Amniotic epithelial cell (primary cell): ENCODE results near the gene RIN2.

ENCODE experiments used
- DNase-seq: peaks from one replicate; pipeline ENCODE4 v3.0.0-alpha.2; 2010; ENCODE audit warnings: low read depth

The RIN2 gene

GRCh38 chr20:19765266-19765665 is 7.2 kb downstream of the RIN2 start:
- no peak for DNase-seq

- no peak for DNase-seq
Observed at GRCh38 chr20:19765913-19766312, 7.9 kb downstream of the RIN2 start.

- DNase-seq, result no peak
Observed at GRCh38 chr20:19767070-19767469, 9.0 kb downstream of the RIN2 start.

DNA sequence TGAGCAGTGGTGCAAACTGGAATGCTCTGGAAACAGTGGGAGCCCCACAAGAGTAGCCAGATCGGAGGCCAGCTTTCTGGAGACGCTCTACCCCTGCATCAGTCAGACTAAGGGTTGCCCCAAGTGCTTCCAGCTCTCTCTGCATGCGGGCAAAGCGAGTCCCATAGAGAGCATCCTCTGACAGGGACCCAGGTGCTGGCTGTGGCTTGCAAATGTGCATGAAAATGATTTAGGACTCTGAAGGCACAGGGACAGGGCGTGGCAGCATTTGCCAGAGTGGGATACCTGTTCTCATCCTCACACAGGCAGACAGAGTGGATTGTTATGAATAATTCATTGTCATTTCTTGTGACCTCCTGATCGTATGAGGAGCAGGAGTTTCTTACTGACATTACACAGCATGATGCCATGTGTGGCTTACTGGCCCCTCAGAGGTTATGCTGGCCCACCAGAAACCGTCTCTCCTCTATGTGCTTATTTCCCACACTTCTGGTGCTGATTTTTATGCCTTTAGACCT is 10.3 kb downstream of the RIN2 start:
- no peak for DNase-seq

DNA sequence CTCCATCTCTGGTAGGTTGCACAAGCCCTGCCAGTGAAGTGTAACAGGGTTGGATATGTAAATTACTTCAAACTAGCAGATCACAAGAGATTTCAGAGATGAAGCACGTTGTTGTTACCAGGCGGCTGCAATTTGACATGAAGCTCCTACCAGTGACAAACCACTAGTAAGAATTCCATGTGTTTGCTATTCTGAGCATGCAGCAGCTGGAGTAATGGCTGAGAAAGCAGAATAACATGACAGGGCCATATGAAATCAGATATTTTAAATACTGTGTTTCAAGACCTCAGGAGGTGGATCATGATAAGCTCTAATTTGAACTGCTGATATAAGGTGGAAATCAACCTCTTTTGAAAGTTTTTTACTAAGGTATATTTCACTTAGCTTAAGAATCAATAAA is 11.4 kb downstream of the RIN2 start:
- DNase-seq, result no peak

- no peak for DNase-seq
Observed at GRCh38 chr20:19770375-19770774, 12.3 kb downstream of the RIN2 start.

GRCh38 chr20:19771031-19771430 is 13.0 kb downstream of the RIN2 start:
- DNase-seq, result no peak

DNA sequence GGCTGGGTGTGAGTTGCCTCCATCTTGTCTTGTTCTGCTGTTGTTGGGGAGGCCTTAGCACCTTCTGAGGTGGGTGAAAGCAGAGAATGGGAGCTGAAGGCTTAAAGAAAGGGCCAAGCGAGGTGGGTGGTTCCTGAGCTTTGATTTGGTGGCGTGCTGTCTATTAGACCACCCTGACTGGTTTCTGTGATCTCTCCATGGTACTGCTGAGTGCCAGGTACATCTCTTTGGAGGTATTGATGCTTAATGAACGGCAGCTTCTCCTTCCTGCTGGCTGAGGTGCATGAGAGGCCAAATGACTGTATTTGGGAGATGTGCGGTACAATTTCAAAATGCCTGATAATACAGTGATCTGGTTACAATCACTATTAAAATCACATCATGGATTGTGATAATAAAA is 15.4 kb downstream of the RIN2 start:
- DNase-seq, result no peak

- DNase-seq, result peak; percentile 67
Observed at GRCh38 chr20:19774135-19774933, 16.3 kb downstream of the RIN2 start.

DNA sequence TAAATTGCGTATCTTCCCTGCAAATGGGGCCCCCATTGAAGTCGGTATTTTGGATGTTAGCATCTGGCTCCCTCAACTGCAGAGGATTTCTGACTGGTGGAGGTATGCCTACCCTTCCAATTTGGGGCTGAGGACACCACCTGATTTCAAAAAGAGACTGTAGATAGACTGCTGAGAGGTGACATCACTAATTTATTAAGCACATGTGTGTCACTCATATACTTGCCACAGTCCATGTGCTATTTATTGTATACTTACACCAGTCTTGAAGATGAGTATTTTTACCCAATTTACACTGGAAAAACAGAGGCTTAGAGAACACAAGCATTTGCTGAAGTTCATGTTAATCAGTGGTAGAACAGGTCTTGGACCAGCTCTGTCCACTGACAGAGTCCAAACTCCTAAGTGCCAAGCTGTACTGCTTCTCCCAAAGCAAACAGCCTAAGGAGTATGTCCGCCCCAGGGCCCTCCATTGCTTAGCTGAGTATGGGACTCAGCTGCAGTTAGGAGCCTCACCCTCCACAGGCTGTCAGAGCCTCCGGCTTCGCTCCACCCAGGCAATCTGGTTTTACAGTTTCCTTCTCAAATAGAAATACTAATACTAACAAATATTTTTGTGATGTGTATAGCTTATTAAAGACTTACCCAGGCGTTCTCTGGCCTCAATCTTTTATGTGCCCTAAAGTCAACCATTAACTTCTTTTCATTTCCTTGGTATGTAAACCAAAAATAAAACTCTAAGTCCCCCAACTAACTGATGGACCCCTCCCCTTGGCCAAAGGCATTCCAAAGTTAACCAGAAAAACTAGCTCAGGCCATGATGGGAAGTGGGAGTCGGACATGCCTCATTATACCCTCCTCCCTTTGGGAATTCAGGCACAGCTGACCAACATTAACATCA is 17.5 kb downstream of the RIN2 start:
- no peak for DNase-seq

- no peak for DNase-seq
Observed at GRCh38 chr20:19777315-19777714, 19.3 kb downstream of the RIN2 start.

DNA sequence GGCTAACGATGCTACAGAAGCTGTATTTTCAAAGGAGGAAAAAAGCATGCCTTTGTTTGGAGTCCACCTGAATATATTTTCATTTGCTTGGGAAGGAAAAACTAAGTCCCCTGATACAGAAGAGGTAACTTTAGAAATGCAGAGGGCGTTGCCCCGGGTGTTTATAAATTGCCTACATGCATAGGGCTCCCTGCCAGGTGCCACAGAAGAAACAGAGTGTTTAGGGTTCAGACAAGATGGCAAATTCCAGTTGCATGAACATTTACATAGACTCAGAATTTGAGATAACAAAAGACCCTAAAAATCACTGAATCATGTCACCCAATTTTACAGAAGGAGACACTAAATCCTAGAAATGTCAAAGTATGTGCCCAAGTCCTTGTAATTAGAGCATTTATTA is 19.9 kb downstream of the RIN2 start:
- no peak for DNase-seq

GRCh38 chr20:19778404-19778803 is 20.3 kb downstream of the RIN2 start:
- no peak for DNase-seq

- DNase-seq, result no peak
Observed at GRCh38 chr20:19779634-19780033, 21.6 kb downstream of the RIN2 start.

DNA sequence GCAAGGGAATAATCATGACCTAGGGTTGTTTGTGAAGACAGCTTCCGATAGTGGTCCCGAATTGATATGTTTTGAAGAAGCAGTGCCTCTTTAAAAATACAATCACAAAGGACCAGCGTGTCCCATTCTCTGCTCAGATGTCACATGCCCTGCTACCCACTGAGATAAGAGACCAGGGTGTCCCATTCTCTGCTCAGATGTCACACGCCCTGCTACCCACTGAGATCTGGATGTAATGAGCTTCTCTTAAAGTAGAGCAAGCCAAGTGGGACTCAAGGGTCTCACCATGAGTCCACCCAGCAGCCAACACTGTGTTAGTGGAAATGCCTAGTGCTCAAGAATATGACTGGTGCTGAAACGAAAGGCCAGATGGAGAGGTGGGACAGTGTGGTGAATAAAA is 22.2 kb downstream of the RIN2 start:
- no peak for DNase-seq

DNA sequence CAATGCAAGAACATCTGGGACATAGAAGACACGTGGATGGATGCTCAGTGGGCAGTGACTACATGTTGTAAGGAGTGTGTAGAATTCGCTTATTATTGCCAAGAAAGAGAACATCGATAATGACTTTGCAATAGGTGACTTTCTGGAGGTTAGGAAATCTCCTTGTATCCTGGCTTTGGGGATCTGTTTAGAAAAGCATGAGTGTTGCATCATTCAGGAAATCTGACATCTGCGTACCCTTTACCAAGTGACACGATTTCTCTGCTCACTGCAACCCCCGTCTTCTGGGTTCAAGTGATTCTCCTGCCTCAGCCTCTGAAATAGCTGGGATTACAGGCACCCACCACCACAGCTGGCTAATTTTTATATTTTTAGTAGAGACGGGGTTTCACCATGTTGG is 23.2 kb downstream of the RIN2 start:
- DNase-seq, result no peak

DNA sequence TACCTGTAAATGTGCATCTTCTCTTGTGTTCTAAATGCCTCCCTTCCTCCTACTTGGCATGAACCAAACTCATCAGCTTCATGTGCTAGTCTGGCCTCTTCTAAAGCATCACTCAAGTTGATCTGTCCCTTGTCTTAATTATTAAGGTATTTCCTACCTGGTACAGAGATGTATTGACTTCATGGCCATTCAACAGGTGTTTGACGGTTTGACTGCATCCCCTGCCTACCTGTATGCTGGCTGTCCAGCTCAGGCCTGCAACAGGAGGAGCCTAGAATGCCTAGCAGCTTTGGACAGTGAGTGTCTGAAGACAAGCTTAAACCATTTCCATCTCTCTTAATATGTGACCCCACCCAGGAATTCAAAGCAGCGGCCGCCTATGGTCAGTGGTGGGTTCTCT is 24.6 kb downstream of the RIN2 start:
- no peak for DNase-seq

- peak; percentile 64 for DNase-seq
Observed at GRCh38 chr20:19783966-19784401, 25.9 kb downstream of the RIN2 start.

DNA sequence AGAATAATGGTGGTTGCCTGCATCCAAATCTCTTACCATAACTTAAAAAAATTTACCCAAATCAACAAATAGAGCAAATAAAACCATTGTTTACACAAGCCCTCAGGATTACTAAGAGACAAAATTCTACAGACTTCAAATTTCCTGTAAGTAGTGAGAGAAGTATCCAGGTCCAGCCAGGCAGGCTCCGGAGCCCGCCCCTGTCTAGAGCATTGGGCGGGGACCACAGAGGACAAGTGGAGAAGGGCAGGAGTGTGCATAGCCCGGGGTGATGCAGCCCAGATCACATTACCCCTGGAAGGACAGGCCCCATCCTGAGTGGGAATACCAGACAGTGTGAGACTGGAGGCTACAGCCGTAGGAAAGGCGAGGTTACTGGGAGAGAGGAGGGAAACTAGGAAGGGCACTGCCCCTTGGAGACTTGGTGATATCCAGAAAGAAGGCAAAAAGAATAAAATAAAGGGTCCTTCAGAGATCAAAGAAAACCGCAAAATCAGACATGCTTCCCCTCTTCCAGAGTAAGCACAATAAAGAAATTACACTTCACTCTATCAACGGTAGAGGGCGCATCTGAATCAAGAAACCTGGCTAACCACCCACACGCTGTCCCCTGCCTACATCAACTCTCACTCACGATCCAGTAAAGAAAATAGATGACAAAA is 26.6 kb downstream of the RIN2 start:
- peak; percentile 78 for DNase-seq

DNA sequence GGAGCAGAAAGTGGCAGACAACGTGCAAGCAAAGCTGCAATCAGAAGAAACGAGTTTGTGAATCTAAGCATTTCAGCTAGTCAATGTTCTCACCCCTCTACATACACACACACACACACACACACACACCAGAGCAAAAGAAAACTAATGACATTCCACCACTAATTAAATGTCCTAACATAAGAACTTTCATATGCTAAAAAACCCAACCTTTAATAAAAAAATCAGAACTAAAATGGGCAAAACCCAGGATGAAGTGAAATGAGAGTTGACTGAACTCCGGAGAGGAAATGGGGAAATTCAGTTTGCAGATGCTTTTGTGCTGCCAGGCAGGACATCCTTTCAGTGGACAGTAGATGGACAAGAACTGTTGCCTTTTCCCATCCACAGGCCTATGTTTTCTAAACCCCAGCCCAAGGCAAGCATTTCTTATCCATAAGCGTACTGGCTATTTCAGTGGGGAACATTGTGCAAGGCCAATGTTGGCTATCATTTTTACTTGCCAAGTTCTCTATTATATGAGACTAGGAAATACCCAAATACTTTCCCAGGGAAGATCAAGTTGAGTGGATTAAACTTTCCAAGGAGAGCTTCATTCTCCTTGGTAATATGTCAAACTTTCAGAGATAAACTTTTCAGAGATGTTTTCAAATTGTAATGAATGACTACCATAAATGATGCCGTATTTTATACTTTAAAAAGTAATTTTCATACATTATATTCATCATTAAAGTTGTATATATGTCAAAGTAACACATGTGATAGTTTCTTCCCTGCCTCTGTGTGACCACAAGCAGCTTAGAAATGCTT is 27.3 kb downstream of the RIN2 start:
- DNase-seq, result peak; percentile 80

DNA sequence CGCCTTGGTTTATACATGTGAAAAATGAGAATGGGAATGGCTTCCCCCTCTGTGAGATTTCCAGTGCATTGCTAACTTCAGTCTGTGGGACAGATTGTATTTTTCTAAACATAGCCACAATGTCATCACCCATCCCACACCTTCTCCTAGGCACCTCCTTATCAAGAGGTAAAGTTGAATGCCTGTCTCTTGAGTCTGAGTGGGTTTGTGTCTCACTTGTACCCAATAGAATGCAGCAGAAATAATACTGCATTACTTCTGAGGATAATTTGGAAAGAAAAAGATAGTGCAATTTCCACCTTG is 27.9 kb downstream of the RIN2 start:
- DNase-seq, result peak; percentile 38

DNA sequence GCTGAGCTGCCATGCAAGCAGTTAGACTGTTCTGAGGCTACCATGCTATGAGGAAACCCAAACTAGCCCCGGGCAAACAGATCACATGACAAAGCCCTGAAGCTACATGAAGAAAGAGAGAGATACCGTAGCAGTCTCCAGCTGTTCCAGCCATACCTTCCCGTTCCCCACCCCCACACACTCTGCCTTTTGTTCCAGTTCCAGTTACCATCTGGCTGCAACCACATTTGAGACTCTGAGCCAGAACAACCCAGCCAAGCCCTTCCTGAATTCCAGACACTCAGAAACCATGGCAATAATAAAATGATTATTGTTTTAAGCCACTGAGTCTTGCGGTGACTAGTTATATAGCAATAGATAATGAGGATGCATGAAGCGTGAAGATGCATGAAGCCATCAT is 28.3 kb downstream of the RIN2 start:
- DNase-seq, result peak; percentile 74
